SK-N-SH treated with all-trans-retinoic acid at 6 μM for 48 hours (cell line): ENCODE data around the gene MYH7B.

Source experiments
- ATAC-seq: fragments of 200-7000 bp; cut with Tn5 transposase; 3 replicates; pipeline ENCODE4 v1.9.1; 2020; ENCODE audit warnings: mild to moderate bottlenecking, moderate library complexity
- ARNTL ChIP-seq: fragments of 450-650 bp; formaldehyde crosslinking; IDR thresholded peaks from 2 replicates; pipeline ENCODE4 v1.5.0; 2020; ENCODE audit warnings: low read depth, mild to moderate bottlenecking, moderate library complexity, borderline replicate concordance
- BACH2 ChIP-seq: fragments of 250-450 bp; sonication (Bioruptor Pico); IDR thresholded peaks from 2 replicates; pipeline ENCODE4 v1.9.0; 2021; ENCODE audit warnings: mild to moderate bottlenecking, borderline replicate concordance
- CREB5 ChIP-seq: fragments of 250-450 bp; sonication (Bioruptor Pico); IDR thresholded peaks from 2 replicates; pipeline ENCODE4 v1.5.1; 2020; ENCODE audit warnings: low read depth, mild to moderate bottlenecking, moderate library complexity
- CSDC2 ChIP-seq: fragments of 250-450 bp; sonication (Bioruptor Pico); IDR thresholded peaks from 2 replicates; pipeline ENCODE4 v1.5.0; 2020; ENCODE audit warnings: mild to moderate bottlenecking, moderate library complexity
- CSRNP3 ChIP-seq: fragments of 250-450 bp; sonication (Bioruptor Pico); IDR thresholded peaks from 2 replicates; pipeline ENCODE4 v1.5.1; 2021; ENCODE audit warnings: mild to moderate bottlenecking, moderate library complexity
- ESRRG ChIP-seq: fragments of 250-450 bp; sonication (Bioruptor Pico); IDR thresholded peaks from 2 replicates; pipeline ENCODE4 v1.6.1; 2021; ENCODE audit warnings: mild to moderate bottlenecking
- GLIS3 ChIP-seq: fragments of 250-450 bp; sonication (Bioruptor Pico); IDR thresholded peaks from 2 replicates; pipeline ENCODE4 v1.5.0; 2020; ENCODE audit warnings: mild to moderate bottlenecking, moderate library complexity
- ISL1 ChIP-seq: fragments of 250-450 bp; sonication (Bioruptor Pico); IDR thresholded peaks from 2 replicates; pipeline ENCODE4 v2.1.2; 2022; ENCODE audit warnings: mild to moderate bottlenecking, moderate library complexity
- POU6F1 ChIP-seq: fragments of 250-450 bp; sonication (Bioruptor Pico); IDR thresholded peaks from 2 replicates; pipeline ENCODE4 v1.8.0; 2021; ENCODE audit warnings: low read depth, mild to moderate bottlenecking, moderate library complexity, borderline replicate concordance
- PPARA ChIP-seq: fragments of 250-450 bp; sonication (Bioruptor Pico); IDR thresholded peaks from 2 replicates; pipeline ENCODE4 v1.5.0; 2020; ENCODE audit warnings: mild to moderate bottlenecking, borderline replicate concordance
- RARB ChIP-seq: fragments of 250-450 bp; sonication (Bioruptor Pico); IDR thresholded peaks from 2 replicates; pipeline ENCODE4 v1.8.0; 2021; ENCODE audit warnings: mild to moderate bottlenecking, moderate library complexity
- SNAI2 ChIP-seq: fragments of 250-450 bp; sonication (Bioruptor Pico); IDR thresholded peaks from 2 replicates; pipeline ENCODE4 v1.5.0; 2020; ENCODE audit warnings: mild to moderate bottlenecking, moderate library complexity
- TCF4 ChIP-seq: fragments of 250-450 bp; sonication (Bioruptor Pico); IDR thresholded peaks from 2 replicates; pipeline ENCODE4 v1.8.0; 2021; ENCODE audit warnings: mild to moderate bottlenecking, moderate library complexity, borderline replicate concordance
- TSHZ2 ChIP-seq: fragments of 250-450 bp; sonication (Bioruptor Pico); IDR thresholded peaks from 2 replicates; pipeline ENCODE4 v1.5.0; 2020; ENCODE audit warnings: mild to moderate bottlenecking, moderate library complexity
- ZC3H10 ChIP-seq: fragments of 250-450 bp; sonication (Bioruptor Pico); IDR thresholded peaks from 2 replicates; pipeline ENCODE4 v1.5.1; 2021; ENCODE audit warnings: mild to moderate bottlenecking, moderate library complexity
- ZFP3 ChIP-seq: fragments of 250-450 bp; sonication (Bioruptor Pico); IDR thresholded peaks from 2 replicates; pipeline ENCODE4 v1.5.0; 2020; ENCODE audit warnings: mild to moderate bottlenecking, moderate library complexity
- ZNF565 ChIP-seq: fragments of 450-650 bp; formaldehyde crosslinking; conservative IDR thresholded peaks from 2 replicates; pipeline ENCODE4 v1.5.0; 2020; ENCODE audit warnings: low read depth, mild to moderate bottlenecking, moderate library complexity
- ZNF70 ChIP-seq: fragments of 450-650 bp; formaldehyde crosslinking; IDR thresholded peaks from 2 replicates; pipeline ENCODE4 v1.5.0; 2020; ENCODE audit warnings: mild to moderate bottlenecking, moderate library complexity
- ZNF8 ChIP-seq: fragments of 450-650 bp; formaldehyde crosslinking; IDR thresholded peaks from 2 replicates; pipeline ENCODE4 v1.5.0; 2020; ENCODE audit warnings: mild to moderate bottlenecking, moderate library complexity

Gene MYH7B

GRCh38 chr20:34943808-34944567 is 11.7 kb upstream of the MYH7B start:
- TF ChIP-seq RARB (CRISPR knock-in tag) (no peak), ESRRG (no peak), GLIS3 (CRISPR knock-in tag) (no peak), PPARA (CRISPR knock-in tag) (no peak), POU6F1 (no peak), ZNF70 (CRISPR knock-in tag) (no peak), TCF4 (no peak), ISL1 (CRISPR knock-in tag) (no peak), CSDC2 (CRISPR knock-in tag) (no peak), ZC3H10 (CRISPR knock-in tag) (no peak), TSHZ2 (CRISPR knock-in tag) (no peak), ZFP3 (CRISPR knock-in tag) (no peak), ARNTL (CRISPR knock-in tag) (no peak), BACH2 (CRISPR knock-in tag) (no peak), ZNF8 (CRISPR knock-in tag) (no peak), ZNF565 (CRISPR knock-in tag) (no peak), SNAI2 (CRISPR knock-in tag) (no peak), CSRNP3 (CRISPR knock-in tag) (no peak), CREB5 (CRISPR knock-in tag) (no peak)
- ATAC-seq, result no peak

GRCh38 chr20:34945315-34946077 is 10.2 kb upstream of the MYH7B start:
- ATAC-seq, result no peak
- TF ChIP-seq POU6F1 (no peak), CREB5 (CRISPR knock-in tag) (no peak), ZC3H10 (CRISPR knock-in tag) (no peak)
